ENCODE measurements around the gene ARPC1B. TPM values are rescaled to one million over a fixed set of nuclear protein-coding genes. Genes with fewer than 3 reads are reported as not detected.
"Not testable (repeated sequence)": the region's sequence is repeated elsewhere in the genome, so short reads cannot be mapped to it uniquely, and the experiment has no call there.

Gene ARPC1B
- total and polyA plus RNA-seq, 9 of the 15 experiments (the other 6 are each of a cell fraction or from before 2014, with no cell fraction given) = 6.7 to 357 (median 211) TPM

GRCh38 chr7:99350641-99351040 lies 23.9 kb upstream of the ARPC1B start:
- DNase-seq (ENCODE audit: extremely low read depth in 1 of 4, low spot score in 3 of 4); H2AFZ ChIP-seq (ENCODE audit: low read depth, low read length); H3K9ac ChIP-seq (ENCODE audit: insufficient read depth in 1 of 2, low read depth in 2 of 2, low read length in 2 of 2); CTCF ChIA-PET (ENCODE audit: low intra/inter-chr PET ratio); FAIRE-seq; H3K27ac ChIP-seq (ENCODE audit: extremely low read depth, low read depth, low read length); H3K4me3 ChIP-seq; H4K20me1 ChIP-seq (replicated peaks; ENCODE audit: control insufficient read depth, insufficient read depth, low read length); BruUV-seq (replicated peaks); H3K4me2 ChIP-seq (ENCODE audit: insufficient read depth, low read length); H3K9me1 ChIP-seq (ENCODE audit: control insufficient read depth, insufficient read depth, low read length); H3K27me3 ChIP-seq (ENCODE audit: control insufficient read depth in 2 of 2, insufficient read depth in 2 of 2, low read length in 2 of 2); in situ Hi-C loops (cut with MboI); ATAC-seq; H3K4me1 ChIP-seq (replicated peaks in 1 of 2; ENCODE audit: control insufficient read depth in 2 of 2, insufficient read depth in 2 of 2, low read length in 2 of 2); H3K79me2 ChIP-seq (ENCODE audit: control insufficient read depth, insufficient read depth, low read length); intact Hi-C loops (cut with micrococcal nuclease); H3K9me3 ChIP-seq (replicated peaks; ENCODE audit: control insufficient read depth, insufficient read depth, low read depth, low read length): not testable (repeated sequence)
- POLR2A ChIA-PET = interaction anchor here (2.1 kb wide), 1 partner anchor 11 kb away, joined by 4 read pairs; no protein-coding TSS in a partner anchor
- H3K36me3 ChIP-seq (ENCODE audit: control insufficient read depth, insufficient read depth, low read length) = peaks cover 74% of the 10 kb centered on the region
- TF ChIP-seq ZNF121 (CRISPR knock-in tag; conservative IDR thresholded peaks at IDR 0.05) = peak; percentile 66
- WGBS (ENCODE audit: insufficient coverage, low coverage, missing lambda C conversion rate) = 100% methylated on average over 2 of the region's 3 CpGs

GRCh38 chr7:99352247-99352646 lies 22.3 kb upstream of the ARPC1B start:
- H3K9me3 ChIP-seq (replicated peaks; ENCODE audit: control insufficient read depth, insufficient read depth, low read depth, low read length) = no peaks in the 10 kb centered on the region

More at GRCh38 chr7:99352247-99352646, 22.3 kb upstream of the ARPC1B start:
- FAIRE-seq (no peak), DNase-seq (ENCODE audit: extremely low read depth in 1 of 4, low spot score in 3 of 4) (no peak), ATAC-seq (no peak)
- Histone ChIP-seq H3K27me3 (ENCODE audit: control insufficient read depth in 2 of 2, insufficient read depth in 2 of 2, low read length in 2 of 2) (no peaks in the 10 kb centered on the region), H3K79me2 (ENCODE audit: control insufficient read depth, insufficient read depth, low read length) (no peaks in the 10 kb centered on the region), H3K27ac (ENCODE audit: extremely low read depth, low read depth, low read length) (no peak overlapping the region), H3K4me1 (replicated peaks in 1 of 2; ENCODE audit: control insufficient read depth in 2 of 2, insufficient read depth in 2 of 2, low read length in 2 of 2) (no peaks in the 10 kb centered on the region), H4K20me1 (replicated peaks; ENCODE audit: control insufficient read depth, insufficient read depth, low read length) (no peaks in the 10 kb centered on the region), H3K9me1 (ENCODE audit: control insufficient read depth, insufficient read depth, low read length) (no peaks in the 10 kb centered on the region), H3K36me3 (ENCODE audit: control insufficient read depth, insufficient read depth, low read length) (peaks cover 73% of the 10 kb centered on the region), H3K9ac (ENCODE audit: insufficient read depth in 1 of 2, low read depth in 2 of 2, low read length in 2 of 2) (no peak overlapping the region), H3K4me3 (no peak overlapping the region), H2AFZ (ENCODE audit: low read depth, low read length) (no peak overlapping the region), H3K4me2 (ENCODE audit: insufficient read depth, low read length) (no peak overlapping the region)
- CTCF ChIA-PET (ENCODE audit: low intra/inter-chr PET ratio) = no interaction called here
- BruUV-seq (replicated peaks) = no TSS peak
- in situ Hi-C loops (cut with MboI) (no loop called here), intact Hi-C loops (cut with micrococcal nuclease) (no loop called here)
- 93% methylated on average over 5 of the region's 5 CpGs for WGBS (ENCODE audit: insufficient coverage, low coverage, missing lambda C conversion rate)
- POLR2A ChIA-PET = interaction anchor here (0.6 to 1.3 kb wide), 2 partner anchors 11 to 67 kb away, joined by 3 to 6 read pairs; no protein-coding TSS in a partner anchor
- peak; percentile 89 for TF ChIP-seq ZKSCAN1 (IDR thresholded peaks at IDR 0.05; ENCODE audit: low read depth, low read length)
- TF ChIP-seq MYNN (IDR thresholded peaks at IDR 0.05) = no peak
- TF ChIP-seq MYNN (CRISPR knock-in tag; IDR thresholded peaks at IDR 0.05) = no peak
- TF ChIP-seq, protein P1, sequence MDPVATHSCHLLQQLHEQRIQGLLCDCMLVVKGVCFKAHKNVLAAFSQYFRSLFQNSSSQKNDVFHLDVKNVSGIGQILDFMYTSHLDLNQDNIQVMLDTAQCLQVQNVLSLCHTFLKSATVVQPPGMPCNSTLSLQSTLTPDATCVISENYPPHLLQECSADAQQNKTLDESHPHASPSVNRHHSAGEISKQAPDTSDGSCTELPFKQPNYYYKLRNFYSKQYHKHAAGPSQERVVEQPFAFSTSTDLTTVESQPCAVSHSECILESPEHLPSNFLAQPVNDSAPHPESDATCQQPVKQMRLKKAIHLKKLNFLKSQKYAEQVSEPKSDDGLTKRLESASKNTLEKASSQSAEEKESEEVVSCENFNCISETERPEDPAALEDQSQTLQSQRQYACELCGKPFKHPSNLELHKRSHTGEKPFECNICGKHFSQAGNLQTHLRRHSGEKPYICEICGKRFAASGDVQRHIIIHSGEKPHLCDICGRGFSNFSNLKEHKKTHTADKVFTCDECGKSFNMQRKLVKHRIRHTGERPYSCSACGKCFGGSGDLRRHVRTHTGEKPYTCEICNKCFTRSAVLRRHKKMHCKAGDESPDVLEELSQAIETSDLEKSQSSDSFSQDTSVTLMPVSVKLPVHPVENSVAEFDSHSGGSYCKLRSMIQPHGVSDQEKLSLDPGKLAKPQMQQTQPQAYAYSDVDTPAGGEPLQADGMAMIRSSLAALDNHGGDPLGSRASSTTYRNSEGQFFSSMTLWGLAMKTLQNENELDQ (CRISPR knock-in tag; IDR thresholded peaks at IDR 0.05; ENCODE audit: borderline replicate concordance) = no peak
- TF ChIP-seq PPARD (CRISPR knock-in tag; IDR thresholded peaks at IDR 0.05) = no peak
- TF ChIP-seq, protein P2, sequence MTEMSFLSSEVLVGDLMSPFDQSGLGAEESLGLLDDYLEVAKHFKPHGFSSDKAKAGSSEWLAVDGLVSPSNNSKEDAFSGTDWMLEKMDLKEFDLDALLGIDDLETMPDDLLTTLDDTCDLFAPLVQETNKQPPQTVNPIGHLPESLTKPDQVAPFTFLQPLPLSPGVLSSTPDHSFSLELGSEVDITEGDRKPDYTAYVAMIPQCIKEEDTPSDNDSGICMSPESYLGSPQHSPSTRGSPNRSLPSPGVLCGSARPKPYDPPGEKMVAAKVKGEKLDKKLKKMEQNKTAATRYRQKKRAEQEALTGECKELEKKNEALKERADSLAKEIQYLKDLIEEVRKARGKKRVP (CRISPR knock-in tag; IDR thresholded peaks at IDR 0.05) = no peak
- TF ChIP-seq RBM34 (IDR thresholded peaks at IDR 0.05; ENCODE audit: borderline replicate concordance, insufficient read depth, low read length) = no peak
- TF ChIP-seq, protein P3, sequence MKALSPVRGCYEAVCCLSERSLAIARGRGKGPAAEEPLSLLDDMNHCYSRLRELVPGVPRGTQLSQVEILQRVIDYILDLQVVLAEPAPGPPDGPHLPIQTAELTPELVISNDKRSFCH (CRISPR knock-in tag; IDR thresholded peaks at IDR 0.05) = no peak
- TF ChIP-seq, protein P3 (tag; IDR thresholded peaks at IDR 0.05) = no peak
- TF ChIP-seq ZNF121 (CRISPR knock-in tag; conservative IDR thresholded peaks at IDR 0.05) = 0 out of 2 replicates have a peak, but pooled peaks have one; percentile 34
- peak; percentile 6 for TF ChIP-seq RBM25 (IDR thresholded peaks at IDR 0.05; ENCODE audit: low read depth, low read length, severe bottlenecking)

Data from K562 (cell line).